WERI-Rb-1 (cell line): ENCODE measurements around the gene LHCGR.
"Not testable (repeated sequence)": the region's sequence is repeated elsewhere in the genome, so short reads cannot be mapped to it uniquely, and the experiment has no call there.

Source experiments
- DNase-seq: peaks from one replicate; pipeline ENCODE4 v3.0.0-alpha.2; 2020
- H3K27ac ChIP-seq: fragments of 250-450 bp; sonication (Bioruptor Pico); 2 replicates; pipeline ENCODE4 v1.5.1; 2020; ENCODE audit warnings: mild to moderate bottlenecking, moderate library complexity
- H3K27me3 ChIP-seq: fragments of 250-450 bp; sonication (Bioruptor Pico); 2 replicates; pipeline ENCODE4 v1.5.1; 2021; ENCODE audit warnings: mild to moderate bottlenecking, low read depth, moderate library complexity; ENCODE audit not compliant: insufficient read depth, severe bottlenecking
- H3K36me3 ChIP-seq: fragments of 250-450 bp; sonication (Bioruptor Pico); 2 replicates; pipeline ENCODE4 v1.5.1; 2020; ENCODE audit warnings: mild to moderate bottlenecking, moderate library complexity
- H3K4me3 ChIP-seq: 2 replicates; pipeline ENCODE4 v1.5.1; 2011; ENCODE audit warnings: low read depth, mild to moderate bottlenecking, control low read depth, low read length
- H3K9me3 ChIP-seq: fragments of 250-450 bp; sonication (Bioruptor Pico); 2 replicates; pipeline ENCODE4 v1.5.1; 2021; ENCODE audit warnings: mild to moderate bottlenecking, moderate library complexity; ENCODE audit not compliant: severe bottlenecking
- CTCF ChIP-seq: IDR thresholded peaks from 2 replicates; pipeline ENCODE4 v1.5.1; 2011; ENCODE audit warnings: low read depth, mild to moderate bottlenecking, control low read depth, inconsistent platforms, low read length

The LHCGR gene

GRCh38 chr2:48754874-48755273 is 650 bp downstream of the LHCGR start:
- no peaks in the 10 kb centered on the region for H3K36me3 ChIP-seq
- TF ChIP-seq CTCF, result no peak
- no peak overlapping the region for H3K4me3 ChIP-seq
- H3K27ac ChIP-seq, result no peak overlapping the region
- no peaks in the 10 kb centered on the region for H3K9me3 ChIP-seq
- no peaks in the 10 kb centered on the region for H3K27me3 ChIP-seq
- DNase-seq, result no peak

- no peak for TF ChIP-seq CTCF
- Histone ChIP-seq H3K36me3 (no peaks in the 10 kb centered on the region), H3K27me3 (no peaks in the 10 kb centered on the region), H3K4me3 (no peak overlapping the region), H3K27ac (no peak overlapping the region), H3K9me3 (no peaks in the 10 kb centered on the region)
- no peak for DNase-seq
These were observed 2.3 kb downstream of the LHCGR start for GRCh38 chr2:48753228-48753627.

- TF ChIP-seq CTCF, result no peak
- DNase-seq, result no peak
- Histone ChIP-seq H3K4me3 (no peak overlapping the region), H3K9me3 (no peaks in the 10 kb centered on the region), H3K36me3 (no peaks in the 10 kb centered on the region), H3K27me3 (no peaks in the 10 kb centered on the region), H3K27ac (no peak overlapping the region)
These were observed 5.3 kb downstream of the LHCGR start for GRCh38 chr2:48750128-48750739.

GRCh38 chr2:48749291-48750127 is 6.0 kb downstream of the LHCGR start:
- no peaks in the 10 kb centered on the region for H3K27me3 ChIP-seq
- no peak for TF ChIP-seq CTCF
- H3K36me3 ChIP-seq, result no peaks in the 10 kb centered on the region
- H3K4me3 ChIP-seq, result no peak overlapping the region
- no peaks in the 10 kb centered on the region for H3K9me3 ChIP-seq
- H3K27ac ChIP-seq, result no peak overlapping the region
- no peak for DNase-seq

GRCh38 chr2:48747319-48747718 is 8.2 kb downstream of the LHCGR start:
- H3K36me3 ChIP-seq, result no peaks in the 10 kb centered on the region
- no peak overlapping the region for H3K27ac ChIP-seq
- DNase-seq, result no peak
- no peak overlapping the region for H3K4me3 ChIP-seq
- TF ChIP-seq CTCF, result no peak
- no peaks in the 10 kb centered on the region for H3K9me3 ChIP-seq
- no peaks in the 10 kb centered on the region for H3K27me3 ChIP-seq

- not testable (repeated sequence) for H3K27me3 ChIP-seq, H3K4me3 ChIP-seq, DNase-seq, H3K36me3 ChIP-seq, H3K9me3 ChIP-seq, H3K27ac ChIP-seq
These were observed 16.3 kb downstream of the LHCGR start for GRCh38 chr2:48739236-48739635.
